GM19023 (cell line): ENCODE results near the gene MED23.
A peak's percentile ranks its signal among the peaks of the same experiment; 100 is the strongest.

ENCODE experiments used
- ATAC-seq: cut with Tn5 transposase; IDR thresholded peaks from one replicate; pipeline ENCODE4 v1.9.1; 2021; ENCODE audit warnings: mild to moderate bottlenecking, moderate library complexity; ENCODE audit not compliant: unreplicated experiment

MED23 gene

DNA sequence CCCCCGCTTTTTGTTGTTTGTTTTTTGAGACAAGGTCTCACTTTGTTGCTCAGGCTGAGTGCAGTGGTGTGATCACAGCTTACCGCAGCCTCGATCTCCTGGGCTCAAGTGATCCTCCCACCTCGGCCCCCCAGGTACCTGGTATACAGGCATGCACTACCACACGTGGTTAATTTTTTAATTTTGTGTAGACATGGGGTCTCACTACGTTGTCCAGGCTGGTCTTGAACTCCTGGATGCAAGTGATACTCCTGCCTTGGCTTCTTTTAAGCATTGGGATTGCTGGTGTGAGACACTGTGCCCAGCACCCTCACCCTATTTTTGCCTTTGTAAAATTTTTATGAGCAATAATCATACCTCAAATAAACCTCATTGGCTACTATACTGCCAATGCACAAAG, 14.5 kb upstream of the MED23 start:
- no peak for ATAC-seq

DNA sequence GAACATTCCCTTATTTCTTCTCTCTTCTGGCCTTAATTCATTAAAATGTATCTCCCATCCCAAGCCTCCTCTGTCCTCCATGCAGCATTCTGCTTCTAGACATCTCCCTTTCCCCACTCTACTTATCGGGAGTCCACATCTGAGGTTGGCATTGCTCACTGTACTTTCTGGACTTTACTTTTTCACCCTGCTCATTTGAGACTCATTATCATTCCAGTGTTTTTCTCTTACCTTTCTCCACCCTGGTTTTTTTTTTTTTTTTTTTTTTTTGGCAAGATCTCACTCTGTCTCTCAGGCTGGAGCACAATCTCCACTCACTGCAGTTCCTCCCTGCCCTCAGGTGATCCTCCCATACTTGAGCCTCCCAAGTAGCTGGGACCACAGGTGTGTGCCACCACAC, 13.5 kb upstream of the MED23 start:
- ATAC-seq: no peak

- ATAC-seq: no peak
Observed at GRCh38 chr6:131640576-131640975, 12.5 kb upstream of the MED23 start.

- peak; percentile 70 for ATAC-seq
Observed at GRCh38 chr6:131640100-131640499, 12.1 kb upstream of the MED23 start.

DNA sequence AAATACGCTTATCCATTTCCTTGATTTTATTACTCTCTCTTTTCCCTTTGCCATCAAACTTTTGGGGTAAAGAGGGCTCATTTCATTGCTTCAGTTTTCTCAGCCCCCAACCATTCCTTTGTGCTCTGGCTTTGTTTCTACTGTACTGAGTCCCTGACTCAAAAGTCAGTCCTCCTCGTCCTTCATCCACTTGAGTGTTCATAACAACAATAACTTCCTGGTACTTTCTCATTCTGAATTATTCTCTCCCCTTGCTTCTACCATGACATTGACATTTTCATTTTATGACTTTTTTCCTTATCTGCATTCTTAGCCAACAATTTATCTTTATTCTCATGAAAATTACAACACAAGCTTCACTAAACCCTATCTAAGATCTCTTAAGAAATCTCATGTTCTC, 10.0 kb upstream of the MED23 start:
- ATAC-seq: no peak

GRCh38 chr6:131636880-131637792, 9.1 kb upstream of the MED23 start, which contains the start of gene ENPP3:
Gene ENPP3 (plus strand): TSS chr6:131637302. CDS start chr6:131637385, 83 bp downstream.
- no peak for ATAC-seq

- peak; percentile 85 for ATAC-seq
Observed at GRCh38 chr6:131635384-131636340, 7.6 kb upstream of the MED23 start.

DNA sequence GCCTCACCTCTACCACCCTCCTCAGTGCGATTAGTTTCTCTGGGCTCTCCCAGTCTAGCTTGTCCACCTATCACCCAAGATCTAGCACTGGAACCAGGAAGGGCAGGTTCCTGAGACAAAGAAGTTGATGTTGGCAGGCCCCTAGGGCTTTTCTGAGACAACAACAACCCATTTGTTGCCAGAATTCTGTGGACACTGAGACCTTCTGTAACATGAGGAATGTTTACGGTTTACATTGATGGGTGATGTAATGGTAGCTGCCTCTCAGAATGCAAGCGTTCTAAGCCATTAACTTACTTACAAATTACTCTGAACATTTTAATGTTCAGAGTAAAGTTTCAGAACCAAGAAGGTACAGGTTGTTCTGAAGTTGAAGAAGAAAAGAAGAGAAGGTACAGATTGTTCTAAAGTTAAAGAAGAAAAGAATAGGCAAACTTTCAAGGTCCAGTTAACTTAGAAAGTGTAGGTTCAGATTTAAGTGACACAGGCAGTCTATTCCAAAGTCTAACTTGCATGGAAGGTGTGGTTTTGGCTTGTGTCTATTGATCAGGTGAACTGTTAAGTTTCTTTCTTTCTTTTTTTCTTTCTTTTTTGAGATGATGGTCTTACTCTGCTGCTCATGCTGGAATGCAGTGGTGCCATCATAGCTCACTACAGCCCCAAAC, 3.7 kb upstream of the MED23 start:
- no peak for ATAC-seq

DNA sequence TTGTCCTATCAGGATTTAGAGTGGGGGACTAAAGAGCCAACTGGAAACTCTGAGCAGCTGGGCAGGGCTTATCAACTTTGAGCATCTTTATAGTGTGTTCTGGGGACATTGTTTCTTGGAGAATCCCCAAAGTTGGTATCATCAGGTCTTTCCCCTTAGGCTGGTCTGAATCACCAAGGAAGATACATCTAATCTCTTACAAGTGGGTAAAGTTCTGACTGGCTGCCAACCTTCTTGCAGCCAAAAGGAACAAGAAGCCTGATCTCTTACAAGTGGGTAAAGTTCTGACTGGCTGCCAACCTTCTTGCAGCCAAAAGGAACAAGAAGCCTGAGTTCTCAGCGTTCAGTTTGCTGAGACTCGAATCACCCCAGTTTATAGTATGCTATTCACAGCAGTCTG, 1.6 kb upstream of the MED23 start:
- no peak for ATAC-seq

DNA sequence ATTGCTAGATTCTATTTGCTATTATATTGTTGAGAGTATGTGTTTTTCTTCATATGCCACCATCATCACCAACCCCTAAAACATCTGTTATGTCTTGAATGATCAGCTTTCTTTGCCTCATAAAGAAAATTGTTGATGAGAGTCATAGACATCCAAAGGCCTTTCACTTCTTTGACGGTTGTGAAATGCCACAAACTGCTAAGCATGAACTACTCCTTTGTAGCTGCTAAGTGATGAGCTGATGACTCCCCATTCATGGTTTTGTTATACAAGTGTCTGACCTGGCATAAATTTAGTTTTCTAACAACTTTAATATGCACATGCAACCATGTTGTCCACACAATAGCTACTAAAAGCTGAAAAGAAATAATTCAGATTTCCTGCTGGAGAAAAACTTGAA, 684 bp upstream of the MED23 start:
- no peak for ATAC-seq

GRCh38 chr6:131615275-131615674, 12.8 kb downstream of the MED23 start:
- no peak for ATAC-seq

- ATAC-seq: no peak
Observed at GRCh38 chr6:131613296-131613925, 14.6 kb downstream of the MED23 start.

GRCh38 chr6:131602781-131603312, 25.2 kb downstream of the MED23 start:
- no peak for ATAC-seq

- ATAC-seq: no peak
Observed at GRCh38 chr6:131600716-131601115, 27.3 kb downstream of the MED23 start.

DNA sequence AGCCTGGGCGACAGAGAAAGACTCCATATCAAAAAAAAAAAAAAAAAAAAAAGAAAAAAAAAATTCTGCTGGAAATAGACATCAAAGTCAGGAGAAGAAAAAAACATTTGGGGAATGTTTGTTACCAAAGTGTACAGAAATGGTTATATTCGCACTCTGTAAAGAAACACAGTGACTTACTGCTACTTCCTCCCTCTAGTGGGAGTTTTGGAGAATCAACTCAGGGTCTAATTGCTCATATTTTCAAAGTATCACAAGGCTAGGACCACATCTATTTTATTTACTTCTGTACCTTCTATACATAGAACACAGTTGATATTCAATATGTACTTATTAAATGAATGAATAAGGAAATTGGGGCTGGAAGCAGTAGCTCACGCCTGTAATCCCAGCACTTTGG, 30.6 kb downstream of the MED23 start:
- ATAC-seq: no peak

DNA sequence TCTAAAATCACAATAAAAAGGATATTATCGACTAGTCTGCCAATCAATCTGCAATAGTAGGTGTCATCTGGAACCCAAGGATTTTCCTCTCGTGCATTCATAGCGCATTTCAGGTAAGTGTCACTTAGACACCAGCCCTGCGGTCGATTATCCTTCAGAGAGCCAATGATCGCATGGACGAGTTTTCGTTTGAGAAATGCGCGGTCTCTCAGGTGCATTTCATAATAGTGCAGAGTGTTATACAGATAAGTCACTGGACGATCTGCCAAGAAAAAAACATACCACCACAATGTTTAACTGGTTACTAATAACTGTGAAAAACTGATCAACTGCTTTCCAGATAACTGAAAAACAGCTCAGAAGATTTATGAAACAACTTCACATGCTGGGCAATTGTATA, 34.0 kb downstream of the MED23 start:
- ATAC-seq: no peak

- no peak for ATAC-seq
Observed at GRCh38 chr6:131592935-131593334, 35.1 kb downstream of the MED23 start.

DNA sequence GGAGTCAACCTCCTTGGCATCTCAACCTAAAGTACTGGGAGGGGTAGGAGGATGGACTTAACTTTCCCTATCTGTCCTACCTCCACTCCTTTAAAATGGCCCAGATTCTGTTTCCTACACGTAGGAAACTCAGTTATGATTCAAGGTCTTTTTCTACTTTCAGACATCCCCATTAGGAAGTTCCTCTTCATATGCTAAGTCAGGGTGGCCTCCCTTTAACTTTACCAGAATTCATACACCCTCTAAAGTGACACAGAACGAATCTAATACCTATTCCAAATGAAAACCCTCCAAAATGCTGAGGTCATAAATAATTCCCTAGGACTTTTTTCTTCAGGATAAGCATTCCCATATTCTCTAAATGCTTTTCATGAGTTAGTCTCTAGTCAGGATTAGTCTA, 39.4 kb downstream of the MED23 start:
- no peak for ATAC-seq

- no peak for ATAC-seq
Observed at GRCh38 chr6:131587909-131588308, 40.1 kb downstream of the MED23 start.

DNA sequence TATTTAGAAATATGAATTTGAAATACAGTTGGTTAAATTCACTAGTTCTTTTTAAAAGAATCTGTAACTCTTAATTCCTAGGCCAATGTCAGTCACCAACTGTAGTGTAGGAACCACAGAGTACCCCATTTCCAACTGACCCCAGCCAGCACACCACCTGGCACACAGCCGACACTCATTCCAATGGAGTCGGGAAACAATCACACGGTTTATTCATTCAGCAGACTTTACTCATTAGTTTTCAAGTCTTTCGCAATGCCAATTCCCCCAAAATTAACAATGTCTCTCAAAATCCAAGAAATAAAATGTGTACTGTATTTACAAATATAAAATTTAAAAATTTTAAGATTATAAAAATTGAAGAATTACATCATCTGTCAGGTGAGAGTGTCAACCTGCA, 41.5 kb downstream of the MED23 start:
- ATAC-seq: no peak
